A549 (cell line): ENCODE data around the gene VSTM4.

ENCODE experiments used
- BCL3 ChIP-seq: fragments of >200 bp; sonication (Bioruptor Twin); formaldehyde crosslinking; IDR thresholded peaks from 3 replicates; pipeline ENCODE4 v1.6.1; 2016
- CTCF ChIP-seq: fragments of >200 bp; sonication (Bioruptor Twin); formaldehyde crosslinking; IDR thresholded peaks from 3 replicates; pipeline ENCODE4 v1.5.1; 2016
- POLR2A ChIP-seq: IDR thresholded peaks from 2 replicates; pipeline ENCODE4 v1.6.1; 2012; ENCODE audit warnings: mild to moderate bottlenecking, low read length
- RFX5 ChIP-seq: fragments of 450-650 bp; IDR thresholded peaks from 2 replicates; pipeline ENCODE4 v1.7.1; 2014; ENCODE audit warnings: antibody characterized with exemption, mild to moderate bottlenecking, moderate library complexity
- SMC3 ChIP-seq: fragments of >200 bp; sonication (Bioruptor Twin); formaldehyde crosslinking; IDR thresholded peaks from 3 replicates; pipeline ENCODE4 v1.6.1; 2018; ENCODE audit warnings: inconsistent platforms

DNA sequence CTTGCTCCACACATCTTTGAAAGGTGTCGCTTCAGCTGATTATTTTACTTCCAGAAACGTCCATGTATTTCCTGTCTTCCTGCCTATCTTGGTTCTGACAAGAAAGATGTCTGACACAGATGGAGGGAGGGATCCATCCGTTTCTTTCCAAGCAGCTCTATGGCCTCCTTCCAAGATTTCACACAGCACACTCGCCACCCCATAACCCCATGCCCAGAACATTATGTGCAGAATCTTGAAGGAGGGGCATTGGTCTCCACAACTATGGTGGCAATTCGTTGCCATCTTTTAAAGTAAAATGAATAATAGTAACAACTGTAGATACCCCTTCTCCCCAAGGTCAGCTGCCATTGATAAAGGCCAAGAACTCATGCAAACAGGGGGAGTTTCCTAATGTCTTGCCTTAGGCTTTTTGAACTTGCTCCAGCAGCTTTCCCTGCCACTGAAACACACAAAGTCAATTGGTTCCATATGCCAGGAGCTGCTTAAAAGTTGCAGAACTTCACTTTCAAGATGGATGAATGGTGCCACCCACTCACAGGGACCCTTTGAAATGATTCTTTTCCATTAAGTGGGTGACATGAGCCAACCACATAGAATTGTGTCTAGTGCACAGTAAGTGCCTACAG lies 60.0 kb downstream of the VSTM4 start:
- TF ChIP-seq RFX5 (no peak), POLR2A (no peak), CTCF (no peak), BCL3 (no peak), SMC3 (no peak)
